Kidney (tissue), 14 donors: ENCODE measurements around the gene KREMEN1. TPM values are rescaled to one million over a fixed set of nuclear protein-coding genes. Genes with fewer than 3 reads are reported as not detected.

Source experiments
- DNase-seq, 5 donors: peaks; one replicate each; pipeline ENCODE4 v3.0.0-alpha.2; 2013 to 2020
- FAIRE-seq: peaks from 2 replicates; lab custom pipeline; 2012; peaks lifted over from hg19 to GRCh38; lab: Jason Lieb, UNC
- H3K27ac ChIP-seq, 2 donors: one replicate each; pipeline ENCODE4 v1.7.0; 2013; ENCODE audit warnings: low read depth in 2 of 2, low read length in 2 of 2, inconsistent platforms in 1 of 2
- H3K27me3 ChIP-seq: one replicate; pipeline ENCODE4 v1.7.1; 2013; ENCODE audit warnings: low read length, inconsistent platforms; ENCODE audit not compliant: control insufficient read depth, insufficient read depth
- H3K36me3 ChIP-seq, 3 donors: one replicate each; pipeline versions ENCODE4 v1.7.0 to v1.7.1; 2013; ENCODE audit warnings: low read length in 3 of 3, control low read depth in 1 of 3, inconsistent platforms in 1 of 3; ENCODE audit not compliant: insufficient read depth in 3 of 3, control insufficient read depth in 2 of 3
- H3K4me1 ChIP-seq, 3 donors: one replicate each; pipeline versions ENCODE4 v1.7.0 to v1.7.1; 2013; ENCODE audit warnings: low read length in 3 of 3, inconsistent platforms in 1 of 3, low read depth in 1 of 3; ENCODE audit not compliant: control insufficient read depth in 2 of 3, insufficient read depth in 2 of 3
- H3K4me3 ChIP-seq, 3 donors: one replicate each; pipeline versions ENCODE4 v1.7.0 to v1.8.1; 2013; ENCODE audit warnings: low read length in 3 of 3, control low read depth in 1 of 3, inconsistent platforms in 1 of 3
- H3K9ac ChIP-seq, 3 donors: one replicate each; pipeline versions ENCODE4 v1.7.0 to v1.7.1; 2013; ENCODE audit warnings: low read length in 3 of 3, control low read depth in 1 of 3, inconsistent platforms in 1 of 3
- H3K9me3 ChIP-seq, 3 donors: one replicate each; pipeline versions ENCODE4 v1.7.0 to v1.7.1; 2013; ENCODE audit warnings: low read length in 3 of 3, control low read depth in 1 of 3, inconsistent platforms in 1 of 3; ENCODE audit not compliant: control insufficient read depth in 2 of 3, insufficient read depth in 1 of 3
- intact Hi-C: fragments of 100-400 bp; cut with DNase I; formaldehyde crosslinking; loops from one replicate; pipeline ENCODE4 v1.11.1; 2022
- polyA plus RNA-seq: library from polyadenylated mRNA; stranded (reverse); fragments of 350-450 nt; fragmentation: Illumina TruSeq; extraction: RNeasy Lipid Tissue Mini Kit (QIAGEN cat#74804); gene quantifications from one replicate; pipeline ENCODE4 v1.2.3, GENCODE V29; 2014; ENCODE audit warnings: low read depth, low replicate concordance; ENCODE audit not compliant: insufficient read depth
- total RNA-seq: library from RNA; stranded (reverse); fragmentation: NEBNext Ultra II Directional; extraction: Animal tissue kit (Norgen Biotek cat#: 25700); gene quantifications from one replicate; pipeline ENCODE4 v1.2.1, GENCODE V29; 2021
- TF ChIP-seq, protein P1 (sequence below): IDR thresholded peaks from 3 replicates; pipeline ENCODE4 v1.5.1; 2012; ENCODE audit warnings: mild to moderate bottlenecking, moderate library complexity, borderline replicate concordance; ENCODE audit not compliant: insufficient read depth; ENCODE audit errors: extremely low read depth
- donor health status: control.
- donor health status: control.
- donor health status: control.
- donor health status: control.
- donor health status: control.
- donor health status: DM: yes; HTN: yes; CAD: no.
- donor health status: Normal renal cell carcinoma (clear cell type).

The KREMEN1 gene
- total and polyA plus RNA-seq, 2 donors from 2014 or later = 9.3 to 16.2 TPM

DNA sequence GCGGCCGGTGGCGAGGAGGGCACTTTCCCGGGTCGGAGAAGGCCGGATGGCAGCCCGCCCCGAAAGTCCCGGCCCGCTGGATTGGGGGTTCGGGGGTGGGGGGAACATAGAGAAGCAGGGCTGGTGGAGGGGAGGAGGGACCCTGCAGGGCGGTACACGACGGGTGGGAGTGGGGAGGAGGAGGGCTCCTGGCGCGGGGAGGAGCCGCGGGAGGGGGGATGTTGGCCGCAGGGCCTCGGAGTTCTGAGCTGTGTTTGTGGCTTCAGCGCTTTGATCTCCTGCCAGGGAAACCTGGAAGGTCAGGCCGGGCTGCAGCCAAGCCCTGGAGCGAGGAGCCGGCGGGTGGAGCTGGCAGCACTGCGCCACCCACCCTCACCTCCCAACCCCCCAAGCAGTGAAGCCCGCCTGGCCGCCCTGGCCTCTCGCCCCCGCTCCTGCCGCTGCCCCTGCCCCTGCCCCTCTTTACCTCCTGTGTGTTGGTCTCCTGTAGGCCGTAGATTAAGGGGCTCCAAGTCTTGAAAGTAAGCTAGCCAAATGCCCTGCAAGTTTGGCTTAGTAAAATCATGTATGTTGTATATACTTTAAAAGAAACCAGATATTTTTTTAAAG lies 42.1 kb upstream of the KREMEN1 start:
- H3K4me1 ChIP-seq = peaks cover 5 to 61% (median 36%) of the 10 kb centered on the region in 3 donors
- intact Hi-C loops = no loop called here
- peak; percentile 92 to 96 (median 94) for DNase-seq
- peak overlapping the region in 1 of 3 donors; percentile 60 for H3K9ac ChIP-seq
- TF ChIP-seq, protein P1, sequence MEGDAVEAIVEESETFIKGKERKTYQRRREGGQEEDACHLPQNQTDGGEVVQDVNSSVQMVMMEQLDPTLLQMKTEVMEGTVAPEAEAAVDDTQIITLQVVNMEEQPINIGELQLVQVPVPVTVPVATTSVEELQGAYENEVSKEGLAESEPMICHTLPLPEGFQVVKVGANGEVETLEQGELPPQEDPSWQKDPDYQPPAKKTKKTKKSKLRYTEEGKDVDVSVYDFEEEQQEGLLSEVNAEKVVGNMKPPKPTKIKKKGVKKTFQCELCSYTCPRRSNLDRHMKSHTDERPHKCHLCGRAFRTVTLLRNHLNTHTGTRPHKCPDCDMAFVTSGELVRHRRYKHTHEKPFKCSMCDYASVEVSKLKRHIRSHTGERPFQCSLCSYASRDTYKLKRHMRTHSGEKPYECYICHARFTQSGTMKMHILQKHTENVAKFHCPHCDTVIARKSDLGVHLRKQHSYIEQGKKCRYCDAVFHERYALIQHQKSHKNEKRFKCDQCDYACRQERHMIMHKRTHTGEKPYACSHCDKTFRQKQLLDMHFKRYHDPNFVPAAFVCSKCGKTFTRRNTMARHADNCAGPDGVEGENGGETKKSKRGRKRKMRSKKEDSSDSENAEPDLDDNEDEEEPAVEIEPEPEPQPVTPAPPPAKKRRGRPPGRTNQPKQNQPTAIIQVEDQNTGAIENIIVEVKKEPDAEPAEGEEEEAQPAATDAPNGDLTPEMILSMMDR = no peak
- peak overlapping the region; percentile 97 to 98 for H3K27ac ChIP-seq
- H3K9me3 ChIP-seq = no peaks in the 10 kb centered on the region
- no peak for FAIRE-seq
- no peaks in the 10 kb centered on the region for H3K27me3 ChIP-seq
- peak overlapping the region in 2 of 3 donors; percentile 40 to 54 for H3K4me3 ChIP-seq
- peaks cover 0 to 3% (median 2%) of the 10 kb centered on the region in 3 donors for H3K36me3 ChIP-seq

DNA sequence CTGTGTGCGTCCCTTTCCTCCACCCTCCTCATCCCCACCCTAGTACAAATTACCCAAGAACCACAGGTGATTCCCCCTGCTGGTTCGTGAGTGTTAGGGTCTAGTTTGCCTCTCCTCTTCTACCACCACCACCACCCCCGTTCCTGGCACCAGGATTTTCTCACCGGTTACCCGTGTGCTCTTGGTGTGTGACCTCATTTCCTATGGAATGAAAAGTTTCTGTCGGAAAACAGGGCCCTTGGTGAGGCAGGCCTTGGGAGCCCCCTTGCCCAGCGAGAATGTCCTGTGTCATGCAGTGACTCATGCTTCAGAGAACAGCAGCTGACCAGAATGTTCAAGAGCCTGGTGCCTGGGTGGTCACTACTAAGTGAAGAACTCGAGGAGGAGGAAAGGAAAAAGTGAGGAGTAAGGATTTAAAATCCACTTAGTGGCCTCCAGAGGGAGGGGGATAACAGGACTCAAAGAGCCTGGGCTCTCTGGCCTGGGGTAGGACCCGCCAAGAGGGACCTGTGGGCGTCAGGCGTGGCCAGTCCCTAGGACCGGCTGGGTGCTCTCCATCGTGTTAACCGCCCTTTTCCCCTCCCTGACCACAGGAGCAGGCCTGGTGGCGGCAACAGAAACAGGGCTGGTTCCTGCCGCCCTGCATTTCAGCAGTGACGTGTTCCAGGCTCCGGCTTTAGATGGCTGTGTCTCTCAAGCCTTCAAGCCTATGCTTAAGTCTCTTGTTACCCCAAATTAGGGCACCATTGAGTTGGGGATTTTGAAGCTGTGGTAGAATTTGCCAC lies 41.4 kb upstream of the KREMEN1 start:
- no peak for FAIRE-seq
- peak; percentile 80 to 94 (median 91) for DNase-seq
- Histone ChIP-seq H3K27ac (peak overlapping the region; percentile 97 to 98), H3K4me3 (peak overlapping the region in 2 of 3 donors; percentile 13 to 40), H3K36me3 (peaks cover 0 to 3% (median 2%) of the 10 kb centered on the region in 3 donors), H3K4me1 (peaks cover 5 to 61% (median 36%) of the 10 kb centered on the region in 3 donors), H3K9ac (peak overlapping the region in 1 of 3 donors; percentile 60), H3K9me3 (no peaks in the 10 kb centered on the region), H3K27me3 (no peaks in the 10 kb centered on the region)
- intact Hi-C loops = no loop called here
- TF ChIP-seq, protein P1 = no peak

DNA sequence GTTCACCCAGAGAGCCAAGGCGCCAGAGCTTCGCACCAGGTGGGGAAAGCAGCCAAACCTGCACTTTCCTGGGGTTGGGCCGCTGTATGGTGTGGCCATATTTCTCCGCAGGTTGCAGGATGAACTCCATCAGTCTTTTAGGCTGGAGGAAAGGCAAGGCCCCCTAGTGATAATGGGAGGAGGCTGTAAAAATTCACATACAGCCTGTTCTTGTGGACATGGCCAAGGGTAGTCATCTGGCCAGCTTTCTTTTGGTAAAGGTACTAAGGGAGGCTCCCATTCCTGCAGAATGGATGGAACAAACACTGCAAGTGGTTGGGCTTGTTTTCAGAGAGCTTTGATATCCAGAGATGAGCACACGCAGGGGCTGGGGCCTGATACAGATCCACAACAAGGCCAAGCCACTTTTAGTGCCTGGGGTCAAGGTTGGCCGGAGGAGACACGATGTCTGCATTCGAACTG lies 40.8 kb upstream of the KREMEN1 start:
- H3K27ac ChIP-seq = peak overlapping the region; percentile 97 to 98
- TF ChIP-seq, protein P1 = no peak
- H3K9me3 ChIP-seq = no peaks in the 10 kb centered on the region
- intact Hi-C loops = no loop called here
- DNase-seq (peak in 2 of 5 donors; percentile 53 to 57), FAIRE-seq (no peak)
- H3K4me3 ChIP-seq = peak overlapping the region in 1 of 3 donors; percentile 11
- no peaks in the 10 kb centered on the region for H3K36me3 ChIP-seq
- peaks cover 5 to 61% (median 36%) of the 10 kb centered on the region in 3 donors for H3K4me1 ChIP-seq
- peak overlapping the region in 1 of 3 donors; percentile 60 for H3K9ac ChIP-seq
- no peaks in the 10 kb centered on the region for H3K27me3 ChIP-seq
